ENCODE data around the gene CAPN8.

CAPN8 gene

DNA sequence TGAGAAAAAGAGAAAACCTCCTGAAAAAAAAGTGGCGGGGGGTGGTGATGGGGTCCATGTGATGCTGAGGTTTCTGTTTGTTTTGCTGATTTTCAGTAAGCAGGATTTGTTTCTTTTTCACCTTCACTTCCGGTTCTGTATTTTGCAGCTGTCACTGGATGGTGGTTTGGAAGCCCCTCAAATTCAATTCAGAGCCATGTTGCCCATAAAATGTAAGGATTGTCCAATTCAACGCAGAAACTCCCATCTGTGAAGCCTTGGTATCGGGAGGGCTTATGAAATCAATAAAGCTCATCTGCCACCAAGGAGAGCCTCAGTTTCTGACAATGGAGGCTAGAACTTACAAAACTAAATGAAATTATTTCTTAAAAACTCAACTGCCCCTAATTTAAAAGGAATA, 12.1 kb downstream of the CAPN8 start:
- no peak for DNase-seq

DNA sequence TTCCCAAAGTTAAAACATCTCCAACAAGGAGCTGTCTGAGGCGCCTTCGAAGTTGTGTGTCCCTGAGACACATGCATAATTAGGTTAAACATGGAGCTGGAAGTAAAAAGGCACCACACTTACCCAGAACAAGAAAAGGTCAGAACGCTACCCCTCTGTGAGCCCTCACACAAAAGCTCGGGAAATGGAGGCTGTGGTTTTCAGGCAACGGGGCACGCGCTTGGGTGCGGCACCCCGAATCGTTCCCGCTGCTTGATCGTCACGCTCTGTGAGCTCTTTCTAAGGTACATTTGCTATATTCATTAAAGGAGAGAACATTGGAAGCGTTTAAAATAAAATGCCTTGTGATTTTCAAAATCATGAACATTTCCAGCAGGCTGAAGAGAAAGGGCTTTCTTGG, 12.5 kb downstream of the CAPN8 start:
- DNase-seq, result no peak

DNA sequence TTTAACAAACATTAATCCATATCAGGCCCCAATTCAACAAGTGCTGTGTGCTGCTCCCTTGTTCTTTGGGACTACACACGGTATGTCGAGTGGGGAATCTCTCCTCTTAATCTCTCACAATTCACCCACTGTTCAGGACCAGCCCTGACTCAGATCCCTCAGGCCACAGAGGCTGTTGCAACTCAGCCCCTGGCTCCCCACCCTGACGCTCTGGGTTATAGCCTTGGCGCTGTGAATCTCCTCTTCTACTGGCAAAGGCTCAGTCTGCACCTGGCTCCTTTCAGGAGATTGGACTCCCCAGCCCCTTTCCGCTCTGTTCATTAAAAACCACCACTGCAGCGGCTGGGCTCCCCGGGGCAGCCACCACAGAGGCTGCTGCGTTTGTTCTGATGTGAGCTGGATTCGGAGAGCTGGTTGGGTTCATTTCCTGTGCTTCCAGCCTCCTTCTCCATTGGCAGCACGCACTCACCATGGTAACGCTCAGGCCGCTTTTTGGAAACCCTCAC, 13.0 kb downstream of the CAPN8 start:
- DNase-seq, result no peak

DNA sequence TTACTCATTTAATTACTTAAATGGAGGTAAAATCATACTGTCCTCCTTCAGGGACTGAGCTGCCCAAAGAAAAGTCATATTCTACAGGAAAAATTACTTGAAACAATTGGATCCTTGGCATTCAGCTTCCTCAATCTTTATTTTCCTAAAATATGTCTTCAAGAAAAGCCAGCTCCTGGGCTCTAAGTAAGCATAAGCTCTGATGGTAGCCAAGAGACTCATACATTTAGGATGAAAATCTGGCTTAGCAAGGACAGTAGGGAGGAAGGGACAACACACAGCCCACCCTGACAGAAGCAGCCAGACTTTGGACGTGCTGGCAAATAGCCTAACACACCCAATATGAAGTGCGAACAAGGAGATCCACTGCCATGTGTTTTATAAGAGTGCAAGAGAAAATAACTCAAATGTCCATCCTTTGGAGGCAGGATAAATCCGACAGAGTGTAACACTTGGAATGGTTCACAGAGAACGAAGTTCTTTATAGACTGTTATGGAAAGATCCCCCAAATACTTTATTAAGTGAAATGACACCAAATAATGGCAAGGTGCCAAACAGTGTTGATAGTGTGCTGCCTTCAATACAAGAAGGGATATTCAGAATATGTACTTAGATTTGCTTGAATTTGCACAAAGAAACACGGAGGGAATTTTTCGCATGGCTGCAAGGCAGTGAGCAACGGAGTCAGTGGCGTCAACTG, 14.1 kb downstream of the CAPN8 start:
- no peak for DNase-seq

DNA sequence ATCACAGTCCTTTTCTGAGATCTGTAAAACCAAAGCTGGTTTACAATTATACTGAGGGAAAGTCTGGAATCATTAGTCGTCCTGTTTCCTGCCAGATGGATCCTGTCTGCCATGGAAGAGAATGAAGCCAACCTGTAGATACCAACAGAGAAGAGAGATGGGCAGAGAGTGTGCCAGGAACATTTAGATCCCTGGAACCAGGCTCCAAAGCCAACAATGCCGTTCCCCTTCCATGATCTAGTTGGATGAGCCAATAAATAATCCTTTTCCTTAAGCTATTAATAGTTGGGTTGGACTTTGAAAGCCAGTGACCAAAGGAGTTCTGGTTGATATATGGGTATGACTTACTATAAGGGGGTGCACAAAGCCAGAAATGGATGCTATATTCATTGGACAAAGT, 15.0 kb downstream of the CAPN8 start:
- DNase-seq, result no peak

DNA sequence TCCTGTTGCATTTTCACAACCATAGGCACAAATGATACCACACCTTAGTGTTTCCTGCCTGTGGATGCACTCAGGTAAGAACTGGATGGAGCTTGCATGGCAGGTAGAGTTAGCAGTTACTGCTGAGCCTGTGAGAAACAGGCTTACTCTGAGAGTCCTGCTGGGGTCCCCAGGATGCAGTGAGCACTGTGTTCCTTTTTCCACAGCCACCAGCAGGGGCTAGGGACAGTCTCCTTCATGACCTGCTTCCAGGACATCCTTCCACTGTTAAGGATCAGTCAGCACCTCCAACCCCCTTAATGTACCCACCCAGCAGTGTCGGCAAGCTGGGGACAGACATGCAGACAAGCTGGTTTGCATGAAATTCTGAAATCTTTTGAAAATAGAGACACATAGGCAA, 16.3 kb downstream of the CAPN8 start:
- DNase-seq, result no peak

DNA sequence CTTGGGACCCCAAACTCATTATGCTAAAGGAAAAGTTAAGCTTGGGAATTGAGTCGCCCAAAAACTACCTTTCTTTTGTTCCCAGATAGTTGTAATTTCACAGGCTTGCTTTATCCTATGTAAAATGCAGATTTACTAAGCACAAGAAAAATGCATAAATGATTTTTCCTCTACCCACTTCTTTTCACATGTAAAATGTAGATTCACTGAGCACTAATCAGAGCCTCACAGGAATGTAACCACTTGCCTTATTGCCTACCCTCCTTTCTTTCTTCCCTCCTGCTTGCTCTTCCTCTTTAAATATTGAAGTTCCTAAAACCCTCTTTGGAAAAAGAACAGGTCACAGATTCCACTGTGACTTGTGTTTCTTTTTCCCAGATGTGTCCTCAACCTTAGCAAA, 18.3 kb downstream of the CAPN8 start:
- DNase-seq, result no peak

DNA sequence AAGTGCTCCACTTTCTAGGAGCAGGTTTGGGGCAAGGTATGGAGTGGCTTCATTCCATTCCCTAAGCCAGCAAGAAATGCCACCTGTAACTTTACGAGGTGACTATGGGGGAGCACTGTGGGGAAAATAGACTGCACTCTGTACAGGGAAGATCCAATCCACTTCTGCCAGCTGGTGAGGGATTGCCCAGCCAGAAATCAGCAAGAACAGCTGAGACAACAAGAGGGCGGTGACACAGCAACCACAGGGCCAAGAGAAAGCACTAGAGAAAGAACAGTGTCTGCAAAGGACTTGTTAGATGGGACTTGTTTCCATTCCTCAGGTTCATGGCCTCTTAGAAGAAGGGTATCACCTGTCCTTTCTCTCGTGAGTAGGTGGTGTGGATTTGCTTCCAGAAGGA, 19.6 kb downstream of the CAPN8 start:
- no peak for DNase-seq

DNA sequence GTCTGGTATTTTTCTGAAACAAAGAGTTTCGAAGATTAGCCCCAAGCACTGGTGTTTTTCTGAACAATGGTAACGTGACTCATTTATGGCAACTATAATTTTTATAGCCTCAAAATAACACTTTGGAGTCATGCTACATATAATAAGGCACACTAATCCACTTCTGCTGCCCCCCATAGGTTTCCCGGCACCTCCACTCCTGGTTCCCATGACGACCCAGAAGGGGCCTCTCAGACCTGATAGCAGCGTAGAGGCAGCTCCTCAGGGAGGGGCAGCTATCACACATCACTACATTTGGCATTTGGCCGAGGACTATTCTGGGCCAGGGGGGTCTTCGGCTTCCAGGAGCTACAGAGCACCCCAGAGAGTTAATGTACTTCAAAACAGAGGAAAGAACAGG, 23.3 kb downstream of the CAPN8 start:
- DNase-seq, result no peak

DNA sequence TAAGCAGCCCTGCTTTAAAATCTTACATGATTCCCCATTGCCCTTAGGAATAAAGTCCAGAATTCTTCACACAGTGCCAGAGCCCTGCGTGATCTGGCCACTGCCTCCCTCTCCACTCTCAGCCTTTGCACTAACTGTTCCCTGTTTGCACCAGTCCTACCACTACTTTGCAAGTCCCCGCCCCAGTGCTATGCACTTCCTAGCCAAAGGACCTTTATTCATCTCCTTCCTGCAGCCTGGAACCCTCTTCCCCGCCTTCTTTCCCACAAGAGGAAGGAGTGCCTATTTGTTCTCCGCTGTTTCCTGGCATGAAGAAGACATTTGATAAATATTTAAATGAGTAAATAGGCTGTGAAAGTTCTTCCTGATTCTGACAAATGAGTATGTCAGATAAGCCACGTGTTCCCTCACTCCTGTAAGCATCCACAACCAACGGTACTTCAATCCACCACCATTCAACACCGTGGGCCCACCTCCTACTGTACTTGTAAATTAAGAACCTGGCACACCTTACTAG, 23.9 kb downstream of the CAPN8 start:
- DNase-seq, result no peak

DNA sequence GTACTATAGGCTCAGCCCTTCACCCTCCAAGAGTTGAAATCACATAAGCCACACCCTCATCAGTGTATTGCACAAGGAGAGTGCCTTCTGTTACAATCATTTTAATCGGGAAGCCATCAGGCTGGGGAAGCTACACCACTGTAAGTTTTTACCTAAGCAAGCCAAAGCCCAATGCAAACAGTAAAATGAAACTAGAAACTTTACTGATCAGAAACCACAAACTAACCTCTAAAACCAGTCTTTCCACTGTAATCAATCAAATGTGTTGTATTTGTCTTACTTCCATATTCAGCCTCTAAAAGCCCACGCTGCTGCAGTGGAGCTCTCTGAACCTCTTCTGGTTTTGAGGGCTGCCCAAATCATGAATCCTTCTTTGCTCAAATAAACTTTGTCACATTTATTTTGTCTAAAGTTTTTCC, 26.2 kb downstream of the CAPN8 start:
- DNase-seq, result peak; percentile 59

DNA sequence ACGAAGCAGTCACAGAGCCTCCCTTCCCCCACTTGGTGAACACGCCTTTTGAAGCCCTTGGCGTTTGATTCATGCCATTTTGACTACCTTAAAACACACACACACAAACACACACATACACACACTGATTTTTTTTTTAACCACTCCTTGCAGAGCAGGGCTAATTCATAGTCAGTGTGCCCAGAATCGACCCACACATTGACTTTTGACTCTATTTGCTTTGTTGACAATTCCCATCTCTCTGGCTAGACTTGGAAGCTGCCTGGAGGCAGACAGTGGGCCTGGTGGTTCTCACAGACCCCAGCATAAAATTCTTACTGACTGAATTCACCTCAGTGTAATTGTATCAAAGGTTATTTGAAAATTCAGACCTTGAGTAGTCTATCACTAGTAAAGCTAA, 30.3 kb downstream of the CAPN8 start:
- DNase-seq, result no peak

DNA sequence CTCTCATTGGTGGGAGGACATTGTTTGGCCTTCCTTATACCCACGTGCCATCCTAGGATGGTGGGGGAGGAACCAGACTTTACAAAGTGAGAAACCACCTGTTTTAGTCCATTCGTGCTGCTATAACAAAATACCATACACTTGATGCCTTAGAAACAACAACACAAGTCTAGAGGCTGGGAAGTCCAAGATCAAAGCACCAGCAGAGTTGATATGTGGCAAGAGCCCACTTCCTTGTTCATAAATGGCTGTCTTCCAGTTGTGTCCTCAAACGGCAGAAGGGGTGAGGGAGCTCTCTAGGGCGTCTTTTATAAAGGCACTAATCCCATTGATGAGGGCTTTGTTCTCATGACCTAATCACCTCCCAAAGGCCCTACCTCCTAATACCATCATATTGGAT, 31.1 kb downstream of the CAPN8 start:
- DNase-seq, result no peak

DNA sequence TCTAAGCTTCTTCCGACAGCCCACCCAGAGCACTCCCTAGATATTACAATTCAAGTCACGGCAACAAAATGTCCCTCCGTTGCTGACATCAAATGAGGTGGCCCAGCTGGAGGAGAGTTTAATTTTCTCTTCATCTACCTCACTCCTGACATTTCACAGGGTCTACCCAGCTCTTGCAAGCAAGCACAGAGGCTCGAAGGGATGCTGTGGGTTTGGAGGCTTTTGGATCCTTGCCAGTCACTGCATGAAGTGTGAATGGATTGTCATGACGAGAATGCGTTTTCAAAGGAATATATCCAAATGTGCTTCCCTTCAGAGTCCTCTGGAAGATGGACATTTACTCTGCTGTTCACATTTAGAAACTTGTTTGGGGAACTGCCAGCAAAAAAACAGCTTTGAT, 33.5 kb downstream of the CAPN8 start:
- no peak for DNase-seq

DNA sequence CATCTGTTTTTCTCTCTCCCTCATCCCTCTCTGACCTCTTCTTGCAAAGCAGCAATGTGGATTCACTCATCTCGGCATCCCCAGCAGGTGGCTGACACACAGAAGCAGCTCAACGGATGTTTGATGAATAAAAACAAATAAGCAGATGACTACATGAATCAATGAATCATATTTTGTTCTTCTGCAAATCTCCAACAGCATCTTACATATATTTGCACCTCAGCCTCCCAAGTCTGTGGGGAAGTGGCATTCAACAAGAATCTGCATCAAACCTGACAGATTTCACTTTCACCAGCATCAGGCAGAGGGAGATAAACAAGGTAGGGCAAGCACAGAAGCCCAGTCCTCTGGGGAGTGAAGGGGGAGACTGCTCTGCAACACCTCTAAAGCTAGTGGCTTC, 34.0 kb downstream of the CAPN8 start:
- no peak for DNase-seq

DNA sequence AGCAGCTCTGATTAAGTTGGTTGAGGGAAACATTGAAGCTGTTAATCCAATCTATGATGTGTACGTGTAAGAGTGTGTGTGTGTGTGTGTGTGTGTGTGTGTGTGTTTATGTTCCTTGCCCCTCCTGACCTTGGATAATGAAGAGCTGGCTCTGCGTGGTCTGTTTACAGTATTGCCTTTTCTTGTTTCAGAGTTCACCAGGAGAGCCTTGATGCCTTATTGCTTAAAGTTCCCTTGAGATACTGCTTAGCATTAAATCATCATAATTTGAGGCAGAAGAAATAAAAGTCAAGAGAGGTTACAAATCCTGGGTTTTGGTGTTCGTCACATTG, 36.4 kb downstream of the CAPN8 start:
- no peak for DNase-seq

DNA sequence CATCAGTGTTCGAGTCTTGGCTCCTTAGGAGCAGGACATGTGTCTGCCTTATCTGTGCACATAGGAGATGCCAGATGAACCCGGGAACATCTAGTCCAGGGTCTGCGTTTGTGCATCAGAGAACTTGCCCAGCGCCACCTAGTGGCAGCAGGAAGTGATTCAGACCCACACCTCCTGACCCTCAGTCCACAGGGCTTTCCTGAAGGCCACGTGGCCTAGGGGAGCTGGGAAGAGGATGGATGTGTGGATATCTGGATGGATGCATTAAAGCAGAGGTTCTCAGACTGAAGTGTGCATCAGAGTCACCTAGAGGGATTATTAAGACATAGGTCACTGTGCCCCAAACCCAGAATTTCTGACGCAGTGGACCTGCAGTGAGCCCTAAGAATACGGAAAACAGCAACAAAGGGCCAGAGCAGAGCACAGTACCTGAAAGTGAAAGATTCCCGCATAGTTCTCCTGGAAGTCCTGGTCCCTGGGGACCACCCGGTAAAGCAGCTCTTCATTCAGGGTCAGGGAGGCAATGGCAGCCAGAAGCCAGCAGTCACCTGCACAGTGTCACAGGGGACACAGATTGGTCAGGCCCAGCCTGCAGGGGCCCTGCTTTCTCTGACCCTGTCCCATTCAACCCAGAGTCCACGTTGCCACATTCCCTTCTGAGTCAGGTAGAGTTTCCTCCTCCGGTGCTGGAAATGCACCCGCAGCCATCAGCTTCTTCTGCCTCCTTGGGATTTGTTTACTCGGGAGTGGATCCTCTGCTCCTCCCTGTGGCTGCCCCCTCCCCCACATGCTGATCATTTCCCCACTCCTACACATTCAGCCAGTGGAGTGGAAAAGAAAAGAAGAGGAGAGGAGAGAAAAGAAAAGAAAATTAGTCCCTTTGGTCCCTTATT, 37.0 kb downstream of the CAPN8 start:
- peak; percentile 71 for DNase-seq

DNA sequence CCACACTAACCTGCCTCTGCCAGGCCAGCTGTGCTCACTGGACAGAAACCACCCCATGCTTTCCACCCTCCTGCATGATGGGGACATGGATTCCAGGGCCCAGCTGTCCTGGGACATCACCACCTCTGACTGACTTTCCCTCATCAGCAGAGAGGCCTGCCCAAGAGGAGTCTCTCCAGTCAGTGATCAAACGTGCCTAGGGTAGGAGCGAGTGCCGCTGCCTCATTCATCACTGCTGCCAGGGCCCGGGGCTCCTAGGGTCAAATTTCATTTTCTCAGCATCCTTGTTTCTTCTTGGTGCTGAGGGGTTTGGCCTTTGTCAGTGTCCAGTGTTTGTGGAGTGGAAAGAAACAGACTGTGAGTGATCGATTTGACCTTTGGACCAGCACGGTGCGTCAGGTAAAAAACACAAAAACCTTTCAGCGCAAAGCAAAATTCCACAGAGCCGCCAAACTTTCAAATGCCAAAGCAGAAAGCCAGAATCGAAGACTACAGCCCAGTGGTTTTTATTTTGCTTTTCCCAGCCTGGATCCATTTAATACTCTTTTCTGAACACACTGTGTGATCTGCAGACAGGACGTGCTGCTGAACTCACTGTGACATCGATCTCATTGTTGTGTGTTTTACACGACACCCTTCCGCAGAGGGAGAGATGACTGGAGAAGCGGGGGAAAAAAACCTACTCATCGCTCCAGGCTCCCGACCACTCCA, 43.2 kb downstream of the CAPN8 start:
- DNase-seq, result no peak

DNA sequence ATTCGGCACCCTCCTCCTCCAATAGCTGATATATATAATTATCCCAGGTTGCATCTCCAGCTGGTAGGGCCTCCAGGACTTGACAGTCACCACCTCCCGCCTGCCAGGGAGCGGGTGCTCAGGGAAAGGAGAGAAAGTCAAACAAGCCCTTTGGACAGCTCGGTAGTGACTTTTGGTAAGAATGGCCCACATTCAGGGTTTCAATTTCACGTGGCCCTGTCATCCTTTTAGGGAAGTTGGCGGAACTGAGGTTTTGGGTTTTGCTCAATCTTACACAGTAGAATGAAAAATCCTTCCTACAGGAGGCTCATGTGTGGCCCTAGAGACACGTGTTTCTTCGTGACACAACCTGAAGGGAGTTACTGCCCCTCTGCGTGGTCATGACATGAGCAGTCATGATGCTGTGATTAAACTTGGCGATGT, 44.2 kb downstream of the CAPN8 start:
- peak; percentile 27 for DNase-seq

DNA sequence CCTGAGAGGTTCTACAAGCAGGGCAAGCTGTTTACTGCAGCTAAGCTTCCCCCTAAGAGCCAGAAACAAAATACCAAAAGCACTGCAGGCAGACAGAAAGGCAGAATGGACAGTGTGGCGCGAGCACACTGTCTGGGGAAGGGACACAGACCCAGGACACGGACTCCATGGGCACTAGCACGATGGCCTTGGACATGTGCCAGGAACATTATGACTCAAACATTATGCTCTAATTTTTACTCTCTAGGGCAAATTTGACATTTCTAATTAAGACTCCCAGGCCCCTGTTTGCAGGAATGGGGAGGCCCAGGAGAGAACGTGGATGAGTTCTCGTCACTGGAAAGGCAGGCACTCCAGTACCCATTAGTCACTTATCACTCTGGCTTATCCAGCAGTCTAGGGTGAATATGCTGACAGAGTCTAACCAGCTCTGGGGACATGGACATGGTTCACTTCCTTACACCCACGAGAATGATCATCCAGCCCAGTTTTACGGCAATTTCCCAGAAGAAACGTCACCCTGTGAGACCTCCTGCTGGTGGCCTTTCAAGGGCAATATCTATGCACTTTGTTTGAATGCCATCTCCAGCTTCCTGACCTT, 45.1 kb downstream of the CAPN8 start:
- no peak for DNase-seq

DNA sequence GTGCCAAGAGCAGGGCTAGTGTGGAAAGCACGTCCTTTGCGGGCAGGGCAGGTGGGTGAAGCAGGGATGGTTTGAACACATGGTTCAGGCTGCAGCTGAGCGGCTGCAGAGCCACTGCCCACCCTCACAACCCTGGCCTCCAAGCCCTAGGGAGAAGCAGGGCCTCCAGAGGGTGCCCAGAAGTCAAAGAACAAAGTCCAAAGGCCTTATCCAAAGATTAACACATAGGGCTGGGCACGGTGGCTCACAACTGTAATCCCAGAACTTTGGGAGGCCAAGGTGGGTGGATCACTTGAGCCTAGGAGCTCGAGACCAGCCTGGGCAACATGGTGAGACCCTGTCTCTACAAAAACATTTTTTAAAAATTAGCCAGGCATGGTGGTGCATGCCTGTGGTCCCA, 46.8 kb downstream of the CAPN8 start:
- no peak for DNase-seq

DNA sequence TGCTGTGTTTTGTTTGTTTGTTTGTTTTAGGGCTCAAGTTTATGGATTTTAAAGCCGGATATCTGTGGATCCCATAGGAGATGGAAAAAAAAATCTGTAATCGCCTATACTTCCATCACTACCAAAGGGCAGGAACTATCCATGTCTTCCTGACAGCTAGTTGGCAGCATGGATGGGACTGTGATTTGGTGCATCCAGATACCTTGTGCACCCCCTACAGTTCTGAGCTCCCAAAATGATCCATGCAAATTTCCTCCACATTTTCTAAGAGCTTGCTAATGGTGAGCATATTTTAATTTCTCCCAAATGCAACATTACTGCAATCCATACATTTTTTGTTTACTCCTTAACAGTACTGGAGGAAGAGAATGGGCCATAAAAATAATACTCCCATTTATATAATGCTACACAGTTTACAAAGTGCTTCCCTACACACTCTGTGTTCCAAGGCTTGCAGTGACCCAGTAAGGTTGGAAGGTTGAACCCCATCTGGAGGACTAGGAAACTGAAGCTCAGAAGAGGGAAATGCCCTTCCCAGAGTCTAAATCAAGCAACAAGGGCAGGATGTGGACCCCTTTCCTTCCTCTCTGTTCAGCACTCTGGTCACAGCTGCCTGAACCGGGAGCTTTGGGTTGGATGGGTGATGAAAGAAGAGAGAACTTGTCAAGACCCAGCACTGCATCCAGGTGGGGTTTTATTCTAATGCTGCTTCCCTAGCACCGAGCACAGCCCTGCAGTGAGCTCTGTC, 48.0 kb downstream of the CAPN8 start:
- no peak for DNase-seq
